Stimulated activated naive CD8-positive, alpha-beta T cell treated with anti-CD3 and anti-CD28 coated beads, Interleukin-15, amount 100 ng/mL, for 72 hours (primary cell): ENCODE measurements around the gene PAEP.
"Not testable (repeated sequence)": the region's sequence is repeated elsewhere in the genome, so short reads cannot be mapped to it uniquely, and the experiment has no call there.

Source experiments
- ATAC-seq: fragments of 150-1000 bp; cut with Tn5 transposase; 2 replicates; pipeline ENCODE4 v1.10.0; 2021; ENCODE audit warnings: mild to moderate bottlenecking, moderate library complexity
- DNase-seq, 2 donors: peaks; one replicate each; pipeline ENCODE4 v3.0.0; 2021 to 2022
- H3K27ac Mint-ChIP-seq, 2 donors: one replicate each; pipeline ENCODE4 v1.8.0; 2022; ENCODE audit warnings: mild to moderate bottlenecking in 2 of 2, mixed read lengths in 2 of 2, moderate library complexity in 2 of 2
- H3K27me3 Mint-ChIP-seq: one replicate; pipeline ENCODE4 v1.8.0; 2022; ENCODE audit warnings: mixed read lengths
- H3K4me1 Mint-ChIP-seq: one replicate; pipeline ENCODE4 v1.8.0; 2022; ENCODE audit warnings: mild to moderate bottlenecking, mixed read lengths
- H3K4me3 Mint-ChIP-seq, 2 donors: one replicate each; pipeline ENCODE4 v1.8.0; 2022; ENCODE audit warnings: mild to moderate bottlenecking in 2 of 2, mixed read lengths in 2 of 2, moderate library complexity in 1 of 2
- H3K9me3 Mint-ChIP-seq, 2 donors: one replicate each; pipeline ENCODE4 v1.8.0; 2022; ENCODE audit warnings: mixed read lengths in 2 of 2

Gene PAEP

DNA sequence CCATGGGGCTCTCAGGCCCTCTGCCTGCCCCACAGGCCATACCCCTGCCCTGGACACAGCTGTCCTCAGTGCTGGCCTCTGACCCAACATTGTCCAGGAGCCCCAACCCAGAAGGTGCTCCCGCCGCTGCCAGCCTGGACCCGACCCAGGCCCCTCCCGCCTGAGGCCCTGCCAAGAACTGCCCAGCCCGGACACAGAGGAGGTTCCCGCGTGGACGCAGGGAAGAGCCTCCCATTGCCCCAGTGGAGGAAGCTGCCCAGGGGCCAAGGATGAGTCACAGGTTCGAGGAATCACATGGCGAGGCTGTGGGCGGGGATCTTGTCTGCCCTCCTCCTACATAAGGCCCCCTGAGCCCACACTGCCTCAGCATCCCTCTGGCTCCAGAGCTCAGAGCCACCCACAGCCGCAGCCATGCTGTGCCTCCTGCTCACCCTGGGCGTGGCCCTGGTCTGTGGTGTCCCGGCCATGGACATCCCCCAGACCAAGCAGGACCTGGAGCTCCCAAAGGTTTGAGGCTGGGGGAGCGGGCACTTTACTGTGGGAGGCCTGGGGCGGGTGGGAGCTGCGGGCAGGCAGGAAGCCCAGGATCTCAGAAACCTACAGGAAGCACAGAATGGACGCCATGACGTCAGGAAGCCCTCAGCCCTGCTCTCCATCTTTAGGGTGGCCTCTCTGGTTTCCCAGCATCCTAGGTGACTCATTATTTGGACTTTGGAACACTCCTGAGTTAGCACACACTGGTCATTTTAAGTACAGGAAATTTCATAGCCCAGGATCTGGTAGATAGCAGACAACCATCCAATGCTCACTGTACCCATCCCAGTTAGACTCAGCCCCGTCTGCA lies at the start of gene PAEP:
Gene PAEP (plus strand): TSS at position 366 of the 844 bp plus-strand sequence.
- Mint-ChIP-seq H3K9me3 (no peaks in the 10 kb centered on the region), H3K27ac (no peak within 1 kb of the TSS), H3K4me3 (no peak within 1 kb of the TSS), H3K27me3 (peaks cover 26% of the 10 kb centered on the region), H3K4me1 (peaks cover 11% of the 10 kb centered on the region)
- no peak for ATAC-seq
- no peak for DNase-seq

DNA sequence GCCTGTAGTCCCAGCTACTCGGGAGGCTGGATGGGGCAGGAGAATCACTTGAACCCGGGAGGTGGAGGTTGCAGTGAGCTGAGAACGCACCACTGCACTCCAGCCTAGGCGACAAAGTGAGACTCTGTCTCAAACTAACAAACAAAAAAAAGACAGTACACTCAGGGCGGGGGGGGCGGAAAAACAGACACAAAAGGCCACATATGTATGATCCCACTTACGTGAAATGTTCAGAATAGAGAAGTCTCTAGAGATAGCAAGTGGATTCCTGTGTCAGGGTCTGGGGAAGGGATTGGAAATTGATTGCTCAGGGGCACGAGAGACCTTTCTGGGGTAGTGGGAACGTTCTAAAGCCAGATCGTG lies 49.3 kb upstream of the PAEP start:
- Mint-ChIP-seq H3K4me3 (no peak overlapping the region), H3K27ac (peak overlapping the region in 1 of 2 donors; percentile 10), H3K27me3 (peaks cover 16% of the 10 kb centered on the region), H3K9me3 (peaks cover 0 to 19% of the 10 kb centered on the region in 2 donors), H3K4me1 (peaks cover 27% of the 10 kb centered on the region)
- peak in 1 of 2 donors; percentile 4 for DNase-seq
- ATAC-seq, result no peak

DNA sequence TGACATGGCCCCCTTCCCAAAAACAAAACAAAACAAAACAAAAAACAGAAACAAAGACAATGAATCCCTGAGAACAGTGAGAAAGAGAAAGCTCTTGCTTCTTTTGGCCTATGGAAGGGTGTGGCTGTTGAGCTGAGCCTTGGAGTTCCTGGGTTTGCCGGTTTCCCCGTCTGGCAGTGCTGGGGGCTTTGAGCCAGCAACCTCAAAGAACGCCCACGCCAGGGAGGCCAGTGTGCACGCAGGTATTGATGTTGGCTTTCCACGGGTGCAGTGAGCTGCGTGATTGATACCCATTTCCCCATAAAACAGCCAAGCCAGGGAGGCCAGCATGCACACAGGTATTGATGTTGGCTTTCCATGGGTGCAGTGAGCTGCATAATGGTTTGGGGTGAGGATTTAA lies 48.7 kb upstream of the PAEP start:
- Mint-ChIP-seq H3K9me3 (peaks cover 0 to 17% of the 10 kb centered on the region in 2 donors), H3K27me3 (peaks cover 16% of the 10 kb centered on the region)
- no peak for ATAC-seq

DNA sequence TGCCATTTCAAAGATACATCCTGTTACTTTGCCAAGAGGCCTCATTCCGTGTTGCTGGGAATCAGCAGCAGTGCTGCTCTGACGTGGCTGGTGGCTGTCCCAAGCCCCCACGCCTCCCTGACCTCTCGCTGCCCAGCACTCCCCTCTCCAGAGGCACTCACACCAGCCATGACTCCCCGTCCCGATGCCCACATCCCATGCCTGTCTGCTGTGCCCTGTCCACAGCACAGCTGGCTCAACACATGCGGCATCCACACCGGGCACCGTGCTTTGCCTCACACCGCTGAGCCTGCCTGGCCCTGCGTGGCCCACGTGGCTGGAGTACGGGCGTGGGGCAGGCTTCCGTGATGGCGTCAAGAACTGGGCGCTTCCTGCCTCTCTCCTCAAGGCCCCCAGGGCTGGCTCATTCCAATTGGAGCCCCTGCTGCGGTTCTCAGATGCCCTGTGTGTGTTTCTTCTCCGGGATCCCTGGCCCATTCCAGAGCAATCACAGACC lies 48.2 kb upstream of the PAEP start:
- Mint-ChIP-seq H3K27me3 (peaks cover 12% of the 10 kb centered on the region), H3K9me3 (peaks cover 0 to 12% of the 10 kb centered on the region in 2 donors), H3K4me1 (peaks cover 27% of the 10 kb centered on the region), H3K4me3 (no peak overlapping the region), H3K27ac (no peak overlapping the region)
- no peak for ATAC-seq
- peak in 1 of 2 donors; percentile 3 for DNase-seq

More for the DNA sequence above, 48.7 kb upstream of the PAEP start:
- DNase-seq, result no peak
- H3K27ac Mint-ChIP-seq, result no peak overlapping the region
- H3K4me1 Mint-ChIP-seq, result peaks cover 27% of the 10 kb centered on the region
- no peak overlapping the region for H3K4me3 Mint-ChIP-seq

DNA sequence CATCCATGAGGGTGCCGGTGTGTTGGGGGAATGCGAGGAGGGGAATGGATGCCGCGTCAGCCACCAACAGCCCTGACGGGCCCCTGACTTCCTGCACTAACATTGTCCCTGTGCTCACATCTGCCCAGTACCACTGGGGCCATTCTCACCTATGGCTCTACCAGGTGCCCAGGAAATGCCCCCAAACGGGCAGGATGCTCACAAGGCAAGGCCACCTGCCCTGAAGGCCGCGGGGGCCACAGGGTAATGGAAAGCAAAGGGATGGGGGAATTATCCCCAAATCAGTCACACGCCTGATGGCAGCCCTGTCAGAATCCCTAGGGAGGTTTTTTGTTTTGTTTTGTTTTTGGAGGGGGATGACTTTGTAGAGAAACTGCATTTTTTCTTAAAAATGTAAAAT lies 47.6 kb upstream of the PAEP start:
- H3K4me3 Mint-ChIP-seq, result not testable (repeated sequence)
- peaks cover 27% of the 10 kb centered on the region for H3K4me1 Mint-ChIP-seq

DNA sequence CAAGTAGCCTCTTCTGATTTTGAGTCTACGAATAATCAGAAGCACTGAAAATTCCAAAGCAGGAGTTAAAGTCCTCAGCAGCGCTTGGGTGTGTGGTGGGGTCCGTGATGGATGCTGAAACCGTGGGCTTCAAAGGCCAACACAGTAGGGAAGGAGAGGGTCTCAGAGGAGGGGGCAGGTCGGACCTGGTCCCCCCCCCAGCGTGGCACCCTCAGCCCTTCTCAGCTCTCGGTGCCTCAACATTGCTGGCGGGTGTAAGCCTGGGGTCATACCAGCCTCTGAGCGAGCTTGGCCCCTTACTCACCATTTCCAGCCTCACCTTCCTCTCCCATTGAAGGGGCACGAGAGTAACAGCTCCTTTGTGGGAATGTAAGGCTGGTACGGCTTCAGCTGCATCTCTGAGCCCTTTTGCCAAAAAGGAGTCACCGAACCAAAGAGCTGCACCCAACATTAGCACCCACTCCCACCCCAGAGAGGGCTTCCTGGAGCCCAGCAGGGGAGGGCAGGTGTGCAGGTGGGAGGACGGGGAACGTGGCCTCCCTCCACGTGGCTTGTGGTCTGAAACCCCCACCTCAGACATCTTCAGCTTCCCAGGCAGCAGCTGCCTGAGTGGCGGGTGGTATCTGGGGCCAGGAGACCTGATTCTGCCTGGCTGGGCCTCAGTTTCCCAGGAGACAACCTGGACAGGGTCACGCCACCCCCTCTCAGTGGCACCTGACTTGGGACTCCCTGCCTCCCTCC lies 47.0 kb upstream of the PAEP start:
- DNase-seq, result no peak
- peaks cover 27% of the 10 kb centered on the region for H3K4me1 Mint-ChIP-seq
- no peak overlapping the region for H3K4me3 Mint-ChIP-seq
- H3K27me3 Mint-ChIP-seq, result peaks cover 20% of the 10 kb centered on the region
- no peak for ATAC-seq
- H3K9me3 Mint-ChIP-seq, result peaks cover 0 to 1% of the 10 kb centered on the region in 2 donors
- H3K27ac Mint-ChIP-seq, result no peak overlapping the region

More for the DNA sequence above, 47.6 kb upstream of the PAEP start:
- peaks cover 14% of the 10 kb centered on the region for H3K27me3 Mint-ChIP-seq
- not testable (repeated sequence) for H3K9me3 Mint-ChIP-seq, H3K27ac Mint-ChIP-seq, ATAC-seq, DNase-seq

DNA sequence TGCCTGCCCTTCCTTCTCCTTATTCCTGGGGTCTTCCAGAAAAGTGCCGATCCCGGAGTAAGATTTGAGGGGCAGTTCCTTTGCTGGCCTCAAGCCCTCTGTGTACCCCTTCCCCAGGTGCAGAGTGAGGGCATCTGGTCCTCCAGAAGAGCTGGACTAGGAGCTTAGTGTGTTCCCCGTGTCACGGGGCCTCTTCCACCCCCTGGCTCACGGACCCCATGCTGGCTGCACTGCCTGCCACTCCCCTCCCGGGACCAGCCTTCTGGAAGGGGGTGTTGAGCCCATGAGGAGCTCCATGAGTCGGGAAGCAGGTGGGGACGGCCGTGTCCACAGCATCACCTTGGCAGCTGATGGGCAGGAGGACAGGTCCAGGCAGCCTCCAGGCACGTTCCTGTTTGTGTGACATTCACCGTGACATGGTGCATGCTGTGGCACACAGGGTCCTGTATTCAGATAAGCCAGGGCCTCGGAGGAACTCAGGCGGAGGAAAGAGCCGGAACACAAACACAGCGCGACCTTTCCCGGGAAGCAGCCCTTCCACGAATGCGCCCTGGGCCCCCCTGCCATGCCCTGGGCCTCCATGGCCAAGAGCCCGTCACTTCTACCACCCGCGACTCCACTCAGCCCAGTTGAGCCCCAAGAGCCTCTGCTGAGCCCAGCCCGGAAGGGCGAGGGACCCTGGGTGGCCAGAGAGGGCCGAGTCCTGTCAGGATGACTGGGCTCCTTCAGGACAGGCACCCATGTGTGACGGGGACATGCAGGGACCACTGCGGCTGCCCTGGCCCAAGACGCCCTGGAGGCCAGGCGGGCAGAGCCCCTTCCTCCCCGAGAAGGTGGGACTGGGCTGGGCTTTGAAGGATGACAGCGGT lies 46.2 kb upstream of the PAEP start:
- DNase-seq (no peak), ATAC-seq (no peak)
- Mint-ChIP-seq H3K27ac (peak overlapping the region in 1 of 2 donors; percentile 31), H3K27me3 (peaks cover 28% of the 10 kb centered on the region), H3K4me3 (no peak overlapping the region), H3K4me1 (peaks cover 27% of the 10 kb centered on the region), H3K9me3 (no peaks in the 10 kb centered on the region)

DNA sequence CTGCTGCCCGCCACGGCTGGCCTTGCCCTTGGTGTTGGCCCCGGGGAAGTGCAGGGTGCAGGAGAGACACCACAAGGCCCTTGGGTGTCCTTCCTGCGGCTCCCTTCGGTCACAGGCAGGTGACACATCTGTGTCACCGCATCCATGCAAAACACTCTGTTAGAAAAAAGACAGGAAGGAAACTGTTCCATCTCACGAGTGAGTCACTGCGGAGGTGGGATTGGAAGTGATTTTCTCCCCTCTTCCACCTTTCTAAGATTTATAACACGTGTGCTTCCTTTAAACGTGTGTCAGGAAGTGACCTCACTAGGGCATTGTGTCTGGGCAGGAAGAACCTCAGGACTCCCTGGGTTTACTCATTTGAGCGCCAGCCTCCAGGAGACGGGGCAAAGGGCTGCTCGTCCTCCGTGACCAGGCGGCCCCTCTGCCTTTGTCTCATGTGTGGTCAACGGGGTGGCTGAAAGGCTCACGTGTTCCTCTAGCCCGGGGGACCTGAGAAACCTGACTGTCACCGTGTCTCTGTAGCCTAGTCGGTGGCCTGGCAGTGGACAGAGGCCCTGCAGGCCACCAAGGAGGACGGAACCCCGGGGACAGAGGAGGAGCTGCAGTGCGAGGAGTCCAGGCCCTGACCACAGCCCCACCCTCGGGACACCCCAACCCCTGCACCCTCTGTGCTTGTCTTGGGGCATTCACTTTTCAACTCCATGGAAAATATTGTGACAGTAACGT lies 45.3 kb upstream of the PAEP start:
- H3K4me3 Mint-ChIP-seq, result no peak overlapping the region
- ATAC-seq, result peak; percentile 33
- peak overlapping the region in 1 of 2 donors; percentile 59 for H3K27ac Mint-ChIP-seq
- H3K4me1 Mint-ChIP-seq, result peaks cover 23% of the 10 kb centered on the region
- H3K9me3 Mint-ChIP-seq, result no peaks in the 10 kb centered on the region
- no peak for DNase-seq
- peaks cover 35% of the 10 kb centered on the region for H3K27me3 Mint-ChIP-seq

DNA sequence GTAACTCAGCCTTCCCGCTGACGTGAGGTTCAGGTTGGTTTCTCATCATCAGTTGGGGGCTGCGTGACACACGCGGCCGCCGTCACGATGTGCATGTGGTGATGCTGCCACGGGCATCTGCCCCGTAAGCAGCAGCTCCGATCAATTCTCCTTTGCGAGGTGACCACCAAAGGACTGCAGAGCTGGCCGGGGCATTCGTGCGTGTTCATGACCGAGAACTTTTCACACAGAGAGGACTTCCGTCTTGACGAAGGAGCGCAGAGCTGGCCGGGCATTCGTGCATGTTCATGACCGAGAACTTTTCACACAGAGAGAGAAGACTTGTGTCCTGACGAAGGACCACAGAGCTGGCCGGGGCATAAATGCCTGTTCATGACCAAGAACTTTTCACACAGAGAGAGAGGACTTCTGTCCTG lies 44.1 kb upstream of the PAEP start:
- Mint-ChIP-seq H3K27me3 (peaks cover 38% of the 10 kb centered on the region), H3K27ac (no peak overlapping the region), H3K4me1 (peaks cover 16% of the 10 kb centered on the region), H3K9me3 (no peaks in the 10 kb centered on the region), H3K4me3 (no peak overlapping the region)
- DNase-seq, result no peak
- ATAC-seq, result no peak

DNA sequence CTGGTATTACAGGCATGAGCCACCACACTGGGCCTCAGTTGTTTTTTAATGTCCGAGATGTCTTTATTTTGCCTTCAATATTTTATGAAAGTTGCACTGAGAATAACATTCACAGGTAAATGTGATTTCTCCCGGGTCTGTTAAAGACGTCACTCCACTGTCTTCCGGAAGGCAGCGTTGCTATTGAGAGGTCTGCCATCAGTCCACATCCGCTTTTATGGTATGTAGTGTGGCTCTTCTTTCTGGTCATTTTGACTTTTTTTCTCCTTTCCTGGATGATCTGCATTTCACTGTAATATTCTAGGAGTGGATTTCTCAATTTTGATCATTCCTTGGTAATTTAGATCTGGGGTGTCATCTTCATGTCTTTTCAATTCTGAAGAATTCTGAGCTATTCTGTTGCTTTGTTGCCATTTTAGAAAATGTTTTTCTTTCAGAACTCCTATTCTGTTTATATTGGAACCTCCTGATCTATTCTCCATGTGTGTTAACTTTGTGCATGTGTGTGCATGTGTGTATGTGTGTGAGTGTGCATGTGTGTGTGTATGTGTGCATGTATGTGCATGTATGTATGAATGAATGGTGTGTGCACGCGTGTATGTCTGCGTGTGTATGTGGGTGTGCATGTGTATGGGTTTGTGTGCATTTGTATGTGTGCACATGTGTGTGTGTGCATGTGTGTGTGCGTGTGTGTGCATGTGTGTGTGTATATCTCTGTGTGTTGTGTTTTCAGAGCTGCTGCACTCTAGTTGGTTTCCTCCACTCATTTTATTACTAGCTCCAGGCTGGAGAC lies 42.2 kb upstream of the PAEP start:
- Mint-ChIP-seq H3K27ac (no peak overlapping the region), H3K4me1 (peaks cover 10% of the 10 kb centered on the region), H3K27me3 (peaks cover 35% of the 10 kb centered on the region), H3K4me3 (no peak overlapping the region), H3K9me3 (no peaks in the 10 kb centered on the region)
- no peak for ATAC-seq
- no peak for DNase-seq

DNA sequence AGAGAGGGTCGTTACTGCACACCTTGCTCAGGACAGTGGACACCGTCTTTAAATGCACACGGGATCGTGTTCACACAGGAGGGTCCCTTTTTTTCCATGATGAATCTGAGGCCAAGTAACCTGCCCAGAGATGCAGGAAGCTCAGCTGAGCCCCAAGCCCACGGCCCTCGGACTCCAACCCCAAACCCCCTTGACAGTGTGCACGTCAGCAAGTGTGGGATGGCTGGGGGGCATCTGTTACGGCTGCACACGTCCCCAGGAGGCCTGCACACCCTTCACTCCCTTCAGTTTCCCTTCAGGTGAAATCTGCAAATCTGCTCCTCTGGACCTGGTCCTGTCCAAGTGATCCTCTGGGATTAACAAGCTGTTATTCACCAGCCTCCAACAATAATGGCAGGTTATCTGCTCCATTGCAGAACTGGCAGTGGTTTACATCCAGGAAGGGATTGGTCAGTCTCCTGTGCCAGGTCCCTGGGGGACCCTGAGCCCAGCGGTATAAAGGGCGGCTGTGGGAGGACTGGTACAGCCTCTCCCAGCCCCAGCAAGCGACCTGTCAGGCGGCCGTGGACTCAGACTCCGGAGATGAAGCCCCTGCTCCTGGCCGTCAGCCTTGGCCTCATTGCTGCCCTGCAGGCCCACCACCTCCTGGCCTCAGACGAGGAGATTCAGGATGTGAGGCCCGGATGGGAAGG lies 40.5 kb upstream of the PAEP start, which contains the start of gene LCN1:
Gene LCN1 (plus strand): TSS at position 525 of the 692 bp plus-strand sequence. CDS start 58 bp downstream, at position 583.
- H3K4me3 Mint-ChIP-seq, result no peak within 1 kb of the TSS
- peaks cover 6% of the 10 kb centered on the region for H3K4me1 Mint-ChIP-seq
- H3K9me3 Mint-ChIP-seq, result no peaks in the 10 kb centered on the region
- ATAC-seq (no peak), DNase-seq (no peak)
- peak within 1 kb of the TSS; percentile 10 to 19 for H3K27ac Mint-ChIP-seq
- peaks cover 35% of the 10 kb centered on the region for H3K27me3 Mint-ChIP-seq

DNA sequence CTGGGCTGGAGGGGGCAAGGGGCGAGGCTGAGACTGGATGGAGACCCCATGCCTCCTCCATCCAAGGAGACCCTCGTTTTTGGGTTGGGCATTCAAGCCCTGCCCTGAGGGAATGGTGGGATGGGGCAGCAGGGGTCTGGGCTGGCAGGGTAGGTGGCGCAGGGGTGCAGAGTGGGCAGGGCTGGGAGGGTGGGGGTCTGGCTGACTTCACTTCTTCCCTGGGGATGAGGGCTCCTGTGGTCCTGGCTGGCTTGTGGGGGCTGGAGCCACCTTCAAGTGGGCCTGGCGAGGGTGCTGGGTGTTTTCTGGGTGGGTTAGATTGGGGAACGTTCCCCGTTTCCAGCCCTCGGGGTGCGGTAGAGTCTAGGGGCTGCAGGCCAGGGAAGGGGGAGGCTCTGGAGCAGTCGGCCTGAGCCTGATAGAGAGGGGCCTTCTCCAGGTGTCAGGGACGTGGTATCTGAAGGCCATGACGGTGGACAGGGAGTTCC lies 39.9 kb upstream of the PAEP start:
- Mint-ChIP-seq H3K27ac (no peak overlapping the region), H3K4me1 (peaks cover under 1% of the 10 kb centered on the region), H3K27me3 (peaks cover 35% of the 10 kb centered on the region), H3K4me3 (no peak overlapping the region), H3K9me3 (no peaks in the 10 kb centered on the region)
- DNase-seq (no peak), ATAC-seq (no peak)

DNA sequence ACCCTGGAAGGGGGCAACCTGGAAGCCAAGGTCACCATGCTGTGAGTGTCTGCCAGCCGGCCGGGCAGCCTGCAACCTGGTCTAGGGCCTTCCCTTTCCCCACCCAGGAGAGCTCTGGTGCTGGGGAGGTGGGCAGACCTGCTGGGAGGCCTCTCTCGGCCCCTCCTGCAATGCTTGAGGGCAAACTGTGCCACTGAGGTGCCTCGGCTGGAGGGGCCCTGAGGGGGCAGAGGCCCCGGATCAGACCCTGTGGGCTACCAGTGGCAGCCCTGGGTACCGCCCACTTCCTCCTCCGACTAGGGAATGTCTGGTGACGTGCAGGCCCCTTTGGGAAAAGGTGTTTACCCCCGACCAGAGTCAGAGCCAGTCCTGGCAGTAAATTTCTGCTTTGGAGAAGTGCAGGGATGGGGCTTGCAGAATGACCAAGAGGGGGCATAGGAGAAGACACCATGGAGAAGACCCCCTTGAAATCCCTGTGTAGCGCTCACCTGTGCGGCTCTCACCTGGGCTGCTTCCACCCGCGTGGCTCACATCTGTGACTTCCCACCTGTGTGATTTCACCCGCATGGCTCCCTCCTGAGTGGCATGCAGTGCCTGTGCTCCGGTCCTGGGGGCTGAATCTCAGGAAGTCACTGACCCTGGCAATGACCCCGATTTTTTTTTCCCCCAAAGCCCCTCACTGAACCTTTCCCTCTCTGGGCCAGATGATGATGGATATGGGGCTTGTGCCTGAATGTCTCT lies 39.2 kb upstream of the PAEP start:
- Mint-ChIP-seq H3K9me3 (no peaks in the 10 kb centered on the region), H3K4me3 (no peak overlapping the region), H3K27me3 (peaks cover 35% of the 10 kb centered on the region), H3K27ac (no peak overlapping the region), H3K4me1 (no peaks in the 10 kb centered on the region)
- ATAC-seq (no peak), DNase-seq (no peak)
